NOMO-1 treated with dmso at 0.1 percent for 144 hours (cell line): ENCODE results near the gene EPB41L2.
"Not testable (repeated sequence)": the region's sequence is repeated elsewhere in the genome, so short reads cannot be mapped to it uniquely, and the experiment has no call there.

ENCODE experiments used
- DNase-seq: peaks from one replicate; lab custom pipeline; 2025; ENCODE audit not compliant: unreplicated experiment; lab: John Stamatoyannopoulos, UW

EPB41L2 gene

DNA sequence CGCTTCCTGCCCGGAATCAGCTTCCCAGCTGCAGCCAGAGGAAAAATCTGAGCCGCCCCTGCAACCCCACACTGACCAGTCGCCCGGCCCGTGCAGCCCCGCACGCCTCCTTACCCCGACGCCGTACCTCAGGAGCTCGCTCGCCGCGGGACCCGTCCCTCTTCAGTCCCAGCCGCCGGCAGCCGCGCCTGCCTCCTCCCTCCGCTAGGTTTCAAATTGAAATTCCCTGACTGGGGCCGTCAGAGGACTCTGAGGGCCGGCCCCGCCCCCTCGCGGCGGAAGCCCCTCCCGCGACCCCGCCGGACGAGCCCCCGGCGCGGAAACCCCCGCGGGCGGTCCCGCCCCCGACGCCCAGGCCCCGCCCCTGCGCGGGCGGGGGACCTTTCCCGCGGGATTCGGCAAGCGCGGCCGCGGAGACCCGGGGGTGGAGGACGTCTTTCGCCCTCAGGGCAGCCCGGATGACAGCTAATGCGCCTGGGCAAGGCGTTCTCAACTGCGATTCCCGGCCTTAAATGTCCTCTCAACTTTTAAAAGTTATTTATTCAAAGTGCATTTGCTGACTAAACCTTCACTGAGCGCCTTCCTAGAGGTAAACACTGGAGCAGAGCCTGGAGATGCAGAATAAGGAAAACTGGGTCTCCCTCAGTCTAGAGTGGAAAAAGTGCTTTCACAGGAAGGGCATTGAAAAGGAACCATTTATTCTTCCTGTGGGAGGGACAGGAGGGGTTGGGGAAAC, at the start of gene EPB41L2:
EPB41L2 (minus strand) TSS at position 218 of the 736 bp plus-strand sequence. CDS start 106,760 bp downstream, outside the sequence.
- DNase-seq = peak; percentile 2

DNA sequence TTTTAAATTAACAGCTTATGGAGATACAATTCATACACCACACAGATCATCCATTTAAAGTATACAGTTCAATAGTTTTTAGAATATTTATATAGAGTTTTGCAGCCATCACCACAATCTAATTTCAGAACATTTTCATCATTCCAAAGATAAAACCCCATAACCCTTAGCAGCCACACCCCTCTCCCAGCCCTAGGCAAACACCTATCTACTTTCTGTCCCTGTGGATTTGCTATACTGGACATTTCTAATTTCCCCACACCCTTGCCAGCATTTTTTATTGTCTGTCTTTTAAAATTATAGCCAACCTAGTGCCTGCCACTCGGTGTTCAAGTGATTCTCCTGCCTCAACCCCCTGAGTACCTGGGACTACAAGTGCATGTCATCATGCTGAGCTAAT, 49.2 kb upstream of the EPB41L2 start:
- DNase-seq = no peak

GRCh38 chr6:131107151-131107550, 44.1 kb upstream of the EPB41L2 start:
- DNase-seq = no peak

DNA sequence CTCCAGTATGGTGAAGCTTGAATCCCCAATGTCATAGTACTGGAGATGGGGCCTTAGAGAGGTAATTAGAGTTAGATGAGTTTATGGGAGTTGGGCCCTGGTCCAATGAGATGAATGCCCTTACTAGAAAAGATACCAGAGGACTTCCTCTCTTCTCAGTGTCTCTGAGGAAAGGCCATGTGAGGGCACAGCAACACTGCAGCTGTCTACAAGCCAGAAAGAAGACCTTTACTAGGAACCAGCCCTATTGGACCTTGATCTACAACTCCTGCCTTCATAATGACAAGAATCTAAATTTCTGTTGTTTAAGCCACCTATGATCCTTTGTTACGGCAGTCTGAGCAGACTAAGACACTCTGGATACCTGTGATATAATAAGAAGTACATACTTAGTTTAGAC, 40.9 kb upstream of the EPB41L2 start:
- no peak for DNase-seq

- no peak for DNase-seq
These were observed 40.3 kb upstream of the EPB41L2 start for GRCh38 chr6:131103296-131103695.

DNA sequence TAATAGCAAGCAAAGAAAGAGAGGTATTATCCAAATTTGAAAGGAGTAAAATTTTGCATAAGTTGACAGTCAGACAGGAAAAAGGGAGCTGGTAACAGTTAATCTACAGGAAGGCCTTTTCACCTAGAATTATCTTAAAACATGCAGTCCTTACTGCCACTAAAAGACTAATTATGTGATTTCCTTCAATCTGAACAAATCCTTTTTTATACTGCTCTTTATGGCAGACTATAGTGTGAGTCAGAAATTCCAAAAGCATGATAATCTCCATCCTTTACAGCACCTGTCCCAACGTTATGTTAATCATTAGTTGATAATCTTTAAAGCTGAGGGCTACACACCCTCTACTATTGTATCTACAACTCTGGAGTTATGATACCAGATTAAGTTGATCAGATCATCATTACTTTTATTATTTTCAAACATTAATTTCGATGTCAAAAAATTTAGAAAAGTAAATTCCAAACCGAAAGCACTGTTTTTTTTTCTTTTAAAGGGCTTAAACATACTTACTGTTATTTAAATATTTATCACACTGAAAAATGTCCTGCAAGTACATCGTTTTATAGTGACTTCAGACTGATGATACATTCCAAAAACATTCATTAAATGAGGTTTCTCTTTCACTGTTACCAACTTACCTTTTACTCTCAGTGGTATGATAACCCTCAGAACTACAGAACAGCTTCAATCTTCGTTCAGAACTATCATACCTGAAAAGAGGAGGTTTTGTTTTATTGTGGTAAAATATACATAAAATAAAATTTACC, 39.1 kb upstream of the EPB41L2 start:
- DNase-seq = no peak

DNA sequence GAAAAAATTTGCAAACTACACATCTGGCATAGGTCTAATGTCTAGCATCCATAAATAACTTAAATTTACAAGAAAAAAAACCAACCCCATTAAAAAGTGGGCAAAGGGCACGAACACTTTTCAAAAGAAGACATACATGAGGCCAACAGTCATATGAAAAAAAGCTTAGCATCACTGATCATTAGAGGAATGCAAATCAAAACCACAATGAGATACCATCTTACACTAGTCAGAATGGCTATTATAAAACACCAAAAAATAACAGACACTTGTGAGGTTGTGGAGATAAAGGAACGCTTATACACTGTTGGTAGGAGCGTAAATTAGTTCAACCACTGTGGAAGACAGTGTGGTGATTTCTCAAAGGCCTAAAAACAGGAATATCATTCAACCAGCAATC, 33.7 kb upstream of the EPB41L2 start:
- DNase-seq = no peak

- no peak for DNase-seq
These were observed 30.3 kb upstream of the EPB41L2 start for GRCh38 chr6:131093334-131093733.

GRCh38 chr6:131091944-131092343, 28.9 kb upstream of the EPB41L2 start:
- not testable (repeated sequence) for DNase-seq

DNA sequence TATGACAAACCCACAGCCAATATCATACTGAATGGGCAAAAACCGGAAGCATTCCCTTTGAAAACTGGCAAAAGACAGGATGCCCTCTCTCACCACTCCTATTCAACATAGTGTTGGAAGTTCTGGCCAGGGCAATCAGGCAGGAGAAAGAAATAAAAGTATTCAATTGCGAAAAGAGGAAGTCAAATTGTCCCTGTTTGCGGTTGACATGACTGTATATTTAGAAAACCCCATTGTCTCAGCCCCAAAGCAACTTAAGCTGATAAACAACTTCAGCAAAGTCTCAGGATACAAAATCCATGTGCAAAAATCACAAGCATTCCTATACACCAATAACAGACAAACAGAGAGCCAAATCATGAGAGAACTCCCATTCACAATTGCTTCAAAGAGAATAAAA, 27.3 kb upstream of the EPB41L2 start:
- DNase-seq = not testable (repeated sequence)

- DNase-seq = no peak
These were observed 21.9 kb upstream of the EPB41L2 start for GRCh38 chr6:131084982-131085381.

DNA sequence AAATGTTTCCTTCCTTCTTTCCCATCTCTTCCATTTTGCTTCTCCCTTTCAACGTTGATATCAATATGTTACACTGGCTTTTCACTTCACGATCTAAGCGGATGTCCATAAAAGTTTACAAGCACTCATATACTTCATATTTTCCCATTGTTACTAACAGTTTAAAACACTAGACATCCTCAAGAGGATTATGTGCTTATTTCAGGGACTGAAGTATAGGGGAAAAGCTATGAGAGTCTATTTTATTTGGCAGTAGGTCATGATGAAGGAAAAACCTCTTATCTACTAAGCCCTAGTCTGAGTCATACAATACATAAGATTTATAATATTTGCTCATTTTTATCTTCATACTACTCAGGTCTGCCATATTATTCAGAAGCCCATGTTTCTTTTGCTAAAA, 20.6 kb upstream of the EPB41L2 start:
- DNase-seq = no peak

- DNase-seq = no peak
These were observed 19.3 kb upstream of the EPB41L2 start for GRCh38 chr6:131082335-131082734.

DNA sequence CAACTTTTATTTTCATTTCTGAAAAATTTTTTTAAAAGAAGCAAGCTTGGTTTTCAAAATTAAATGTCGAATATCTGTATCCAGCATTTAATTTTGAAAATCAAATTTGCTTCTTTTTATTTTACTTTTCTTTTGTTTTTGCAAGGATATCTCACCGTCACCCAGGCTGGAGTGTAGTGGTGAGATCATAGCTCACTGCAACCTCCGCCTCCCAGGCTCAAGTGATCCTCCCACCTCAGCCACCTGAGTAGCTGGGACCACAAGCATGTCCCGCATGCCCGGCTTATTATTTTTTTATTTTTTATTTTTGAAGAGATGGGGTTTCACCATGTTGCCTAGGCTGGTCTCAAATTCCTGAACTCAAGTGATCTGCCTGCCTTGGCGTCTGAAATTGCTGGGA, 17.0 kb upstream of the EPB41L2 start:
- no peak for DNase-seq

DNA sequence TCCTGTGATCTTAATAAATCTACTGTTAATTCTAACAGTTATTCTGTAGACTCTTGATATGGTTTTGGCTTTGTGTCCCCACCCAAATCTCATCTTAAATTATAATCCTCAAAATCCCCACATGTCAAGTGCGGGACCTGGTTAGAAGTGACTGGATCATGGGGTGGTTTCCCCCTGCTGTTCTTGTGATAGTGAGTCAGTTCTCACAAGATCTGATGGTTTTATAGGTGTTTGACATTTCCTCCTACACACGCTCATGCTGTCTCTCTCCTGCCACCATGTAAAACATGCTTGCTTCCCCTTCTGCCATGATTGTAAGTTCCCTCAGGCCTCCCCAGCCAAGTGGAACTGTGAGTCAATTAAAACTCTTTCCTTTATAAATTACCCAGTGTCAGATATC, 10.5 kb upstream of the EPB41L2 start:
- no peak for DNase-seq

- no peak for DNase-seq
These were observed 7.0 kb upstream of the EPB41L2 start for GRCh38 chr6:131070061-131070460.

DNA sequence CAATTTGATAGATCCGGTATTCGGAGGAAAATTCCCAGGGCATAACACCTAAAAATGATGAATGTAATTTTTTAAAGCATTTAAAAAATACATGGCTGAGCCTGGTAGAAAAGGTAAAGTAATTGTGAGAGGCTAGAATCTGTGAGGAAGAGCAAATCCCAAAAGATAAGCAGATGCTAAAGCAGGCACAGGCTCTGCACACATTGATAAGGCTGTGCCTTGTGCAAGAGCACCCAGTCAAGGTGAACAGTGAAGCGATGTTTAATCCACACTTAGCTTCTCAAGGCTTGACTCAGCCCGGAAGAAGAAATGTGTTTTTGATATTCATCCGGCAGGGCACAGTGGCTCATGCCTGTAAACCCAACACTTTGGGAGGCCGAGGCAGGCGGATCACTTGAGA, 5.1 kb upstream of the EPB41L2 start:
- DNase-seq = no peak

DNA sequence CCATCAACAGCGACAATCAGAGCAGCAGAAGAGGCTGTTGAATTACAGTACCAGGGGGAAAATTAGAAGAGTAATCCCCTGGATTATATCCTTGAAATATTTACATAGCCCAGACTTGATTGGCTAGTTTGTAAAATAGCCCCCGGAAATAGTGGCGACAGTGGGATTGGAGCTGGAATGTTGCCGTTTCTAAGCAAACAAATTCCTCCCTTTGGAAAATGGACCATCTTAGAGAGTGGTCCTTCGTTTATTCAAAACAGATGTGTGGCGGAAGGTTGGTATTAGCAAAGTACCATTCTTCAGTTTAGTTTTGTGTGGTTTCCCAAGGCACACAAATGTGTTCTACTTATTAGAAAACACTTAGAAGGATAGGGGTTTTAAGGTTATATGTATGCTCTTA, 4.5 kb upstream of the EPB41L2 start:
- DNase-seq = no peak

GRCh38 chr6:131065824-131066171, 2.8 kb upstream of the EPB41L2 start:
- DNase-seq = no peak

- DNase-seq = no peak
These were observed 2.2 kb upstream of the EPB41L2 start for GRCh38 chr6:131065112-131065823.

DNA sequence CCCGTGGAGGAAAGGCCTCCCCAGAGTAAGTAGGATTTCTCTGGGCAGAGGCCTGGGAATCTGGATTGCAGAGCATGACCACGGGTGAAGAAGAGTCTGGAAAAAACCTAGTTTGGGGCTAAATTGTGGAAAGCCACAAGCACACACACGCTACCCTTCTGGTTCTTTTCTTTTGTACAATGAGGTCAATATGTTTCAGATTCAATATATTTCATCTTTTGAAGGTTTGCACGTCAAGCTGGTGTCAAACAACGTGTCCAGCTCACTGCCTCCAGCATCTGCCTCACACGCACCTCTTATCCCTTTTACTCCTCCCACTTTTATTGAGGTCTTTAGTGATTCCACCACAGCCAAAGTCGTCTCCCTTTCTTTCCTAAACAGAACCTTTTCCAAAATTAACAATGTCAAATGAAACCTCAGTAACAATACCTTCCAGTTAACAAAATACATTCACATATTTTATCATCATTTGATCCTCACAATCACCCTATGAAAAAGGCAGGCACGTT, 773 bp upstream of the EPB41L2 start:
- DNase-seq = no peak
